HG03432 (cell line): ENCODE data around the gene ZNF599.
"Not testable (repeated sequence)": the region's sequence is repeated elsewhere in the genome, so short reads cannot be mapped to it uniquely, and the experiment has no call there.

Experiments
- ATAC-seq: cut with Tn5 transposase; IDR thresholded peaks from one replicate; pipeline ENCODE4 v1.9.1; 2021; ENCODE audit warnings: mild to moderate bottlenecking, moderate library complexity; ENCODE audit not compliant: unreplicated experiment

Gene ZNF599

DNA sequence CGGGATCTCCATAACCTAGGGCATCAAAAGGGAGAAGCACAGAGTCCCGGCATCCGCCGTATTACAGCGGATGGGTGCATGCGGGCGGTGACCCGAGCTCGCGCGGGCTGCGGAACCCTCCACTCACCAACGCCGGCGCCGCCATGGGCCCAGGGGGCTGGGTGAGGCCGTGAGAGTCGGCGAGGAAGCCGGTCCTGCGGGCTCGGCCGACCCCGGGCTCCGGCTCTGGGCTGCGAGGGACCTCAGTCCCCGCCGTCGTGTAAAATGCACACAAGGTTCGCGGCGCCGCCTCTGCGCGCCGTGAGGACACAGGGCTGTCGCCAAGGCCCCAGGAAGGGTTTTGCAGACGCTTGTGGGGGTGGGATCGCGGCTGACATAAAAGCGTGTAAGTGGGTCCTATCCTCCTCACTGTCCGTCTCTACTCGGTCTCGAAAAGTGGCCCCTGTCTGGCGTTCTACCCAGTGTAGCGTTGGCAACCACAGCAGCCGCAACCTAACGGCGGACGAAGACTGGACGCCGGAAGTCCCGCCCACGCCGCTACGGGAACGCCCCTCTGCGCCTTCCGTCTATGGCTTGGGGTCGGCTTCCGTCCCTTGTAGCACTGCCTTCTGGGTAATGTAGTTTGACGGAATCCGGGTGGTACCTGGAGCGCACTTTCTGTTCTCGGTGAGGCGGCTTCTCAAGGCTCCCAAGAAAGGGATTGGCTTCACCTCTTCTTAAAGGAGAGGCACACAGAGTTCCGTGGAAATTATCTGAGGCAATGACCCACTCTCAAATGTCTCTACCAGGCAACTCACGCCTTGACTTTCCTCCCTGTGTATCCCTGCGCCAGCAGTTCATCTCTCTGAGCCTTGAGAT lies at the start of gene ZNF599:
TSS of gene ZNF599 (minus strand) at position 519 of the 858 bp plus-strand sequence. CDS start at position 145, 374 bp downstream.
- ATAC-seq: peak; percentile 96

DNA sequence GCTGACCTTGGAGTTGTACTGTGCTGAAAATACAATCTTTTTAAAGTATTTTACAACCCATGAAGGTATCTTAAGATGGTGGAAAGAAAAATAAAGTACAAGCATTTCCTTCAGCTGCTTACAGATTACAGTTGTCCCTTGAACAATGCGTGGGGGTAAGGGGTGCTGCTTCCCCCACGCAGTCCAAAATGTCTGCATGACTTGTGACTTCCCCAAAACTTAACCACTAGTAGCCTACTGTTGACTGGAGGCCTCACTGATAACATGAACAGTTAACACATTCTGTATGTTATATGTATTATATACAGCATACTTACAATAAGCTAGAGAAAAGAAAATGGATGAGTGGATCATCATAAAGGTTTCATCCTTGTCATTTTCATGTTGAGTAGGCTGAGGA lies 45.3 kb upstream of the ZNF599 start:
- ATAC-seq: no peak

DNA sequence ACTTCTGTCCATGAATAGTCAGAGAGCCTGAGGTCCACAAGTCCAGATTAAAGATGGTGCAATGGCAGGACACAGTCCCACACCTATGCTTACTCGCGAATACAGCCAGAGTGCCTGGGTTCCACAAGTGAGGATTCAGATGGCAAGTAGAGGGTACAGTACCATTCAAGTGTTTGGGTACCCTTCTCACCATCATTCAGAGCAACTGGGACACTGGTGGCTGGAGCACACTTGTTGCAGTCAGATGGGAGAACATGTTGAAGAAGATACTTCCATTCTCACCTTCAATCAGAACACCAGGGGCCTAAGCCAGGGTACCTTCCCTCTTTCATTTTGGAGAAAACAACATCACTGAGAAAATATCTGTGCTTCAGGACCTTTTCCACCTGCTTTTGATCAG lies 43.7 kb upstream of the ZNF599 start:
- ATAC-seq: no peak

DNA sequence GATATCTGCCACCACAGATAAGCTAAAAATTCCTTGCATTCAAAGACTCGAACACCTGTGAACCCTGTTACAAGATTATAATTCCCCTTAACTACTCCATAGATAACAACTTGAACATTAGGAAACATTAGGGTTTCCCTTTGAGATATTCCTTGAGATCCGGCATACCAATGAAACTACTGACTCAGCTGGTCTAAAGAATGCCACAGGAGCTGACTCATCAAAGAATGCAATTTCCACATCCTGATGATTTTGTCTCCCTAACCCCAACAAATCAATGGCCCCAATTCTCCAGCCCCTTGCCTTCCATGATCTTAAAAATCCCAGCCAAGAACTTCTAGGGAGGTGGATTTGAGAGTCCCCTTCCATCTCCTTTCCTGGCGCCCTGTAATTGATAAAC lies 35.6 kb upstream of the ZNF599 start:
- no peak for ATAC-seq

DNA sequence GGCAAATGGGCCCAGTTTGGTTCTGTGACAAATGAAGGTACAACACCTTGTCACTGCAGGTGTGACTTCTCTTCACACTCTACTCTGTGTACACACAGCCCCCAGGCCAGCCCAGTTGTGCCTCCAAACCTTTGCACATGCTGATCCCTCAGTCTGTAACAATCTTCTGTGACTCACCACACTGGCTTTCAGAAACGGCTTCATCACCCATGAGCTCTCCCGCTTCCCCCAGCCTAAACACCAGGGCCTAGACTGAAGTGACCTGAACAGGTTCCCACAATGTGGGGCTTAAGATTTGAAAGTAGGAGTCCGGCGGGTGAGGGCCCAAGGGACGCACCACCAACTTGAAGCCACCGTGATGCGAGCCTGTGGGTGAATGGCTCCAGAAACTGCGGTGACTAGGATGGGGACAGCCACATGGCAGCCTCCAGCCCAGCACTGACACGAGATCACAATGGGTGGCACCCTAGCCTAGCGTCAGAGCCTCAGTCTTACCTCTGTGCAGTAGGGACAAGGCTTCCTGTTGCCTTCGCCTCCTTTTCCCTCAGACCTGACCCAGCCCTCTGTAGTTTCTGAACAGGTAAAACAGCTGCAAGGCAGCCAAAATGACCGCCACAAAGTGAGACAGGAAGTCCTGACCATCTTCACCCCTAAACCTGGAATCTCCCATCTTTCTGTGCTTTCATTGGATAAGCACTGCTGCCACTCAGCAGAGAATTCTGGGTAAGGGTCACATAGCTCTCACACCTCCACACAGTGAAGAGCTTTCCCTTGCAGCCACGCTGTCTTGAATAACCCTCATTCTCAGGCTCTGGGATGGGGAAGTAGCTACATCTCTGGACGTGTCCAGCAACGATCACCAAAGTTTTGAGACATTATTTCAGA lies 34.2 kb upstream of the ZNF599 start:
- no peak for ATAC-seq

DNA sequence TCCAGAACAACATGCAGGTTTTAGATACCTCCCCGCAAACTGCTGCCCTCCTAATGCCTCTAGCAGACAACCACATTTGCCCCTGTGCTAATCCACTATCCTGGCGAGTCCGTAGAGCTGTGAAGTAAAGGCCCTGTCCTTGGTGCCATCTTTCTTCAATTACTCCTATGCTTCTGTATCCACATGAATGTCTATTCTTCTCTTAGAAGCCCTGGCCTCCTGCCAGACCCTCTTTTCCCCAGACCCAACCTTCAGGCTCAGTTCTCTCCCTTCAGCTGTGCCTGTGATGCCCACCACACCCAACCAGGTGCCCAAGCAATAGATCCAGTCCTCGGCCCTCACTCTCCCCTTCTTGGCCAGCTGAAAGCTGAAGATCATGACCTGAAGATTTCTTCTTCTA lies 31.1 kb upstream of the ZNF599 start:
- ATAC-seq: no peak

DNA sequence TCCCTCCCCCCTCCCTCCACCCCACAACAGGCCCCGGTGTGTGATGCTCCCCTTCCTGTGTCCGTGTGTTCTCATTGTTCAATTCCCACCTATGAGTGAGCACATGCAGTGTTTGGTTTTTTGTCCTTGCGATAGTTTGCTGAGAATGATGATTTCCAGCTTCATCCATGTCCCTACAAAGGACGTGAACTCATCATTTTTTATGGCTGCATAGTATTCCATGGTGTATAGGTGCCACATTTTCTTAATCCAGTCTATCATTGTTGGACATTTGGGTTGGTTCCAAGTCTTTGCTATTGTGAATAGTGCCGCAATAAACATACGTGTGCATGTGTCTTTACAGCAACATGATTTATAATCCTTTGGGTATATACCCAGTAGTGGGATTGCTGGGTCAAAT lies 23.9 kb upstream of the ZNF599 start:
- ATAC-seq: not testable (repeated sequence)

DNA sequence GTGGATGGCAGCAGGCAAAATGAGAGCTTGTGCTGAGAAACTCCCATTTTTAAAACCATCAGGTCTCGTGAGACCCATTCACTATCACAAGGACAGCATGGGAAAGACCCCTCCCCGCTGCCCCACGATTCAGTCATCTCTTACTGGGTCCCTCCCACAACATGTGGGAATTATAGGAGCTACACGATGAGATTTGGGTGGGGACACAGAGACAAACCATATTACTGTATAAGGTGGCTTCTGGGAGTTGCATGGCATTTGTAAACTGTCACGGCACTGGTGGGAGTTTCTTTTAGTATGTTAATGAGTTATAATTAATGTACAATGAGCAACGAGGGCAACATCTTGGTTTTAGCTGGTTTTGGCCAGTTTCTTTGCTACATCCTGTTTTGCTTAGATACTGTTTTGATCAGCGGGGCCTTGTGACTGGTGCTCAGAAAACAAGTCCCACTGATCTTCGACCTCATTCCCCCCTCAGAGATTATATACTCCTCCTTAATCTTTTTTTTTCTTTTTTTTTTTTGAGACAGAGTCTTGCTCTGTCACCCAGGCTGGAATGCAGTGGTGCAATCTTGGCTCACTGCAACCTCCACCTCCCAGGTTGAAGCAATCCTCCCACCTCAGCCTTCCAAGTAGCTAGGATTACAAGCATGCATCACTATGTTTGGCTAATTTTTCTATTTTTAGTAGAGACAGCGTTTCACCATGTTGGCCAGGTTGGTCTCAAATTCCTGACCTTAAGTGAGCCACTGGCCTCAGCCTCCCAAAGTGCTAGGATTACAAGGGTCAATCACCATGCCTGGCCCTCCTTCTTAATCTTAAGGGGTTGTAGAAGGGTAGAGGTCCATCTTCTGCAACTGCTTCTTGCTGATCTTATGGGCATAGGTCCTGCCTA lies 21.3 kb upstream of the ZNF599 start:
- ATAC-seq: no peak

DNA sequence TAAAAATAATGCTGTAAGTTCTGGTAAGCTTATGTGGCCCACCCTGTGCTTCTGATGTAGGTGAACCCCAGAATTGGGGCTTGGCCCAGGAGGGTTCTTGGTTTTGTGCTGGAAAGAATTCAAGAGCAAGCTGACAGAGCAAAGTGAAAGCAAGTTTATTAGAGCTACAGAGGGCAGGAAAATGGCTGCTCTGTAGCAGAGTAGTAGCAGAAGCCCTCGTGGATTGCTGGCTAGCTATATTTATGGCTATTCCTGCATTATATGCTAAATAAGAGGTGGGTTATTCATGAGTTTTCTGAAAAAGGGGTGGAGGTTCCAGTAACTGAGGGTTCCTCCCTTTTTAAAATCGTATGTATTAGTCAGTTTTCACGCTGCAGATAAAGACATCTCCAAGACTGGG lies 20.6 kb upstream of the ZNF599 start:
- no peak for ATAC-seq

DNA sequence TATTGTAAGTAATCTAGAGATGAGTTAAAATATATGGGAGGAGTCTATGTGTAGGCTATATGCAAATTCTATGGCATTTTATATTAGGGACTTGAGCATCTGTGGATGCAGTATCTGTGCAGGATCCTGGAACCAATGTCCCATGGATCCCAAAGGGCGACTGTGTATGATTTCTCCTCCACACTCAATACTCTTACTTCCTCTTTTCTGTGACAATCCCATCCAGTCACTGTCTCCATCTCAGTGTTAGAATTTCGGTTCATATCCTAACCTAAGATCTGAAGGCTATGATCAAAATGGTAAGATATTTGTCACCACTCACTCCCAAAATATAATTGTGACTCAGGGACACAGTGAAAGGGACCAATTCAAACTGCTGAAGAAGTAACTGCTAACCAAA lies 15.1 kb upstream of the ZNF599 start:
- no peak for ATAC-seq

DNA sequence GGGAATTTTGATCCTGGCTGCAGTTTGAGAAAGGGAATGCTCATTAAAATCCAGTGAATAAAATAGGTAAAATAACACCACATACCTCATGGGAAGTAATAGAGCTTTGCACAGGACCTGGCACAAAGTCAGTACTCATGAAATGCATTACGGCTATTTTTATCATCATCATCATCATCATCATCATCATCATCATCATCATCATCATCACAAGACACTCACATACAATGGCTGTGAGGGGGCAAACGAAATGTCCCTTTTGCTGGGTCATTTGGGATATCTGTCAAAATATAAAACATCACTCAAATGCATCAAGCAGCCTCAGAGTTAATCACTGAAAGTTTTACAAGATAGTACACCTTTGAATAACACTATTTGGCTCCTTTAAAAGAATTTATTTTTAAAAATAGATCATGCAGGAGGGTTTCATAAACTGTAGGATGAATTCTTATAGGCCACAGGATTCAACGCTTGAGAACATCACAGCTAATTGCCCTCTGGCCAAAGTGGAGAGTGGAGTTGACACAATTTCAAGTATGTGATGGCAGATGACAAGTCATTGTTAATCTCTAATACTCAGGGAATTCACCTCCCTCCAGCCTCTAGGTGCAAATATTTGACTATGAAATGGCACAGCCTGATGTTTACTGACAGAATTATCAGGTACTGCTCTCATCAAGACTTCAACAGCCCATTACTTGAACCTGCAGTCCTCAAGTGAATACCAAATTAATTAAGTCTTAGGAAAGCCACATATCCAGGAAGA lies 14.2 kb upstream of the ZNF599 start:
- no peak for ATAC-seq

DNA sequence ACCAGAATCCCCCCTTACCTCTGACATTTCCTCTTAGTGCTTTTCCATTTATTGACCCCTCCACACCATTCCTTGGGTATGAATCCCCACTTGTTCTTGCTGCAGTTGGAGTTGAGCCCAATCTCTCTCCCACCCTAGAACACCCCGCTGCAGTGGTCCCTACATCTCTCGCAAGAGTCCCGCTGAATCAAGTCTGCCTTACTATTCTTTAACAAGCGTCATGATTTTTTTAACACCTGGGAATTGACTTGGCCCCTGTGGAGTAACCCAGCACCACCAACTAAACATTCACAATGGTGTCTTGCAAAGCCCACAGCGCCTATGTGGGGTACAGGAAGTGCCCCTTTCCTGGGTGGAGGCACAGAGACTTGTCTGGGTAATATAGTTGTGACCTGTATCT lies 13.2 kb upstream of the ZNF599 start:
- no peak for ATAC-seq

DNA sequence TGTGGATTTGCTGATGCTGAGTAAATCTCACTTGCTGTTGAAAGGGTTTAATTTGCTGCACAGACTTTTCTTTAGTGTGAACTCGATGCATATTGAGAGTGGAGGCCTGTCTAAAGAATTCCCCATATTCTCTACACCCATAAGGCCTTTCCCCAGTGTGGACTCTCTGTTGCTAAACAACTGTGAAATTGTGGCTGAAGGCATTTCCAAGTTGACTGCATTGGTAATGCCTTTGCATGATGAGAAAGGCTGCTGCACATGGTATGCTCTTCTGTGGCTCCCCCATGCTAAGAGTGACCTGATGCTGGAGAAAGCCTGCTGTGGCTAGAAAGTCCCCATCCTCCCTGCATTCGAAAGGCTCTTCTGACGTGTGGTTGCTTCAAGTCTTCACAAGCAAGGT lies 6.6 kb upstream of the ZNF599 start:
- no peak for ATAC-seq

DNA sequence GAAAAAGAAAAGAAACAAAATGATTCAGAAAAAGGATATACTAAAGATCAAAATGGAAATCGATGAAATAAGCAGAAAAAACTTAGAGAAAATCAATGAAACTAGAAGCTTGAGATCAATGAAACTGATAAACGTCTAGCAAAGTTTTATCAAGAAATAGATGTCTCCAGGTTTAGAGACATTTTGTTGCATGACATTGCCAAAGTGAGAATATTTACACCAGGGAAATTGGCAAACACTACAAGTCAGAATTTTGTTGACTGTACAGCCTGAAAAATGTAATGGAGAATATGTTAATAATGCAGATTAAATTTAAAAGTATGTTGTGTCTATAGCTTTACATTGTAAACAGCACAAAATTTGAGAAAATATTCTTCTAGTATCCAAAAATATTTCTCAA lies 5.3 kb upstream of the ZNF599 start:
- no peak for ATAC-seq

DNA sequence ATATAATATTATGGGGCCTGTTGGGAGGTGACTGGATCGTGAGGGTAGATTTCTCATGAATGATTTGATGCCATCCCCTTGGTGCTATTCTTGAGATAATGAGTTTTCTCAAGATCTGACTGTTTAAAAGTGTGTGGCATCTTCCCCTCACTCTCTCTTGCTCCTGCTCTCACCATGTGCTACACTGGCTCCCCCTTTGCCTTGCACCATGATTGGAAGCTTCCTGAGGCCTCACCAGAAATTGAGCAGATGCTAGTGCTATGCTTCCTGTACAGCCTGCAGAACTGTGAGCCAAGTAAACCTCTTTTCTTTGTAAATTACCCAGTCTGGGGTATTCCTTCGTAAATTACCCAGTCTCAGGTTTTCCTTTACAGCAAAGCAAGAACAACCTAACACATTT lies 1.8 kb upstream of the ZNF599 start:
- no peak for ATAC-seq

DNA sequence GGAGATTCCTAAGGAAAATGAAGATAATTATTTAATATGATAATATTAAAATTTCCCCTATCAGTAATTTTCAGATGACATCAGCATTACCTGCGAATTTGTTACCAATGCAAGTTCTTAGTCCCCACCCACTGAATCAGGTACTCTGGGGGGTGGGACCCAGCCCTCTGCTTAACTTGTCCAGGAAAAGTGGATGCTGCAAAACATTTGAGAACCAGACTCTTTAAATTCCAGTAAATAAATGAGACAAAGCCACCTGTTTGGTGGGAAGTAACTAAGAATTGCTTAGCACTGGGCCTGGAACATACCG lies 495 bp upstream of the ZNF599 start:
- no peak for ATAC-seq

DNA sequence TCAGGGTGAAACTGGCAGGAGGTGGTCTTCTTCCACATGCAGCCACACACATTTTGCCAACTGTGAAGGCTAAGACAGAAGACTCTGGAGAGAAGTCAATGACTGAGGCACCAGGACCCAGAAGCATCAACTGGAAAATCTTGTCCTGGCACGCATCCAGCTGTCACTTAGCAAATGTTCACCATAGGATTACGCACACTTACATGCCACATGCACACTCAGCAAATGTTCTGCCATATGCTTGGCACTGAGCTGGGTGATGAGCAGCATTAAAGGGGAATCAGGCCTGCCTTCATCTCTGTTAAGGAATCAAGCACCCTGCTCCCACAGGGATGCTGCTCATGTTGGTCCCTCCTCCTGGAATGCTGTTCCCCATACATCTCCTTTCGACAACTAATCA lies 5.1 kb downstream of the ZNF599 start:
- ATAC-seq: no peak

DNA sequence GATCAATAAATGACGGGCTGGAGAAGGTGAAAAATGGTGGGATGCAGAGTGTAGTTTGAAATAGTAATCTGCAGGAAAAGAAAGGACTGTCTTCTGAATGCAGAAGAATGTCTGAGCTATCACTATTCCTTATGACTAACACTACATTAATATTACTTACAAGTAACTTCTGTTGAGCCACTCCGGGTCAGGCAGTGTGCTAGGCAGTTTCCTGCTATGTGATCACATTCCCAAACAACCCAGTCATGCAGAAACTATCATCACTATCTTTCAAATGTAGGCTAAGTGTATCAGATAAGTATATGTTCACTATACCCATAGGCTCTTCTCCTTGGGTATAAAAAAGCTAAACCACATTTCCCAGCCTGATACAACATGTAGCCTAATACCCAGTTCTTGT lies 6.6 kb downstream of the ZNF599 start:
- no peak for ATAC-seq

DNA sequence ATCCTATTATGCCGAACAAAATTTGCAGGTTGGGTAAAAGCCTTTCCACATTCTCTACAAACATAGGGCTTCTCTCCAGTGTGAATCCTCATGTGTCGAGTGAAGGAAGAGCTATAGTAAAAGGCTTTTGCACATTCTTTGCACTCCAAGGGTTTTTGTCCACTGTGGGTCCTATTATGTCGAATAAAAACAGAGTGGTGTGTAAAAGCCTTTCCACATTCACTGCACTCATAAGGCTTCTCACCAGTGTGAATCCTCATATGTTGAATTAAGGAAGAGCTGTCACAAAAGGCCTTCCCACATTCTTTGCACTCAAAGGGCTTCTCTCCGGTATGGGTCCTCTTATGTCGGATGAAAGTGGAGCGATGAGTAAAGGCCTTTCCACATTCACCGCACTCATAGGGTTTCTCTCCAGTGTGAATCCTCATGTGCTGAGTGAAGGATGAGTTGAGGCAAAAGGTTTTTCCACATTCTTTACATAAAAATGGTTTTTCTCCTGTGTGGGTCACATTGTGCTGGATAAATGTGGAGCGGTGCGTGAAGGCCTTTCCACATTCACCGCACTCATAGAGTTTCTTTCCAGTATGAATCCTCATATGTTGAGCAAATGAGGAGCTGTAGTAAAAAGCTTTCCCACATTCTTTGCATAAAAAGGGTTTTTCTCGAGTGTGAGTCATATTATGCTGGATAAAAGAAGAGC lies 13.6 kb downstream of the ZNF599 start:
- no peak for ATAC-seq

DNA sequence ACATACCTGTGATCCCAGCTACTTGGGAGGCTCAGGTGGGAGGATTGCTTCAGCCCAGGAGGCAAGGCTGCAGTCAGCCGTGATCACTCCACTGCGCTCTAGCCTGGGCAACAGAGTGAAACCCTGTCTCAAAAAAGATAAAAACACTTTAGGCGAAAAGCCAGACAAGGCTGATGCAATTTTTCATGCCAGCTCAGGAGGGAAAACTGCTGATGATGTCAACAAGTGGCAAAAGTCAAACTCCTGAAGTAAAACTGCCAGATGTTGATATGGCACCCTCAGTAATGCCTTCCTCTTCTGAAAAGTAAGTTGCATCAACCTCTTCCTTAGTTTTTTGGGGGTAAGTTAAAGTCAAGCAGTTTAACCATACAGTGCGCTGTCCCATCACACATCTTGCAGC lies 15.6 kb downstream of the ZNF599 start:
- ATAC-seq: no peak
